Measurements from ENCODE around the gene INPP5A.

The INPP5A gene

GRCh38 chr10:132650611-132651250 is 113.1 kb downstream of the INPP5A start:
- DNase-seq = no peak

- DNase-seq = no peak
Measured at GRCh38 chr10:132651511-132652029, 114.0 kb downstream of the INPP5A start.

GRCh38 chr10:132652446-132652845 is 114.9 kb downstream of the INPP5A start:
- no peak for DNase-seq

- DNase-seq = no peak
Measured at GRCh38 chr10:132652936-132653590, 115.5 kb downstream of the INPP5A start.

- DNase-seq = no peak
Measured at GRCh38 chr10:132653721-132654120, 116.1 kb downstream of the INPP5A start.

- no peak for DNase-seq
Measured at GRCh38 chr10:132654121-132654571, 116.6 kb downstream of the INPP5A start.

GRCh38 chr10:132654708-132655661 is 117.4 kb downstream of the INPP5A start:
- DNase-seq = peak; percentile 50

GRCh38 chr10:132655735-132656134 is 118.1 kb downstream of the INPP5A start:
- no peak for DNase-seq

GRCh38 chr10:132656283-132657126 is 118.9 kb downstream of the INPP5A start:
- DNase-seq = no peak

GRCh38 chr10:132657127-132657706 is 119.6 kb downstream of the INPP5A start:
- no peak for DNase-seq

- DNase-seq = no peak
Measured at GRCh38 chr10:132657748-132658147, 120.2 kb downstream of the INPP5A start.

GRCh38 chr10:132658546-132659205 is 121.1 kb downstream of the INPP5A start:
- no peak for DNase-seq

GRCh38 chr10:132659206-132660091 is 121.9 kb downstream of the INPP5A start:
- DNase-seq = no peak

GRCh38 chr10:132660385-132660784 is 122.8 kb downstream of the INPP5A start:
- no peak for DNase-seq

GRCh38 chr10:132662186-132662920 is 124.8 kb downstream of the INPP5A start:
- no peak for DNase-seq

- DNase-seq = no peak
Measured at GRCh38 chr10:132663666-132664365, 126.2 kb downstream of the INPP5A start.

GRCh38 chr10:132664407-132664806 is 126.8 kb downstream of the INPP5A start:
- no peak for DNase-seq

GRCh38 chr10:132664883-132665282 is 127.3 kb downstream of the INPP5A start:
- DNase-seq = no peak

Measured in activated CD4-positive, alpha-beta T cell treated with anti-CD3 and anti-CD28 coated beads, Interleukin-2, amount 50 U/mL, for 16 hours (primary cell).